ENCODE measurements around the gene ADGRD2.

DNA sequence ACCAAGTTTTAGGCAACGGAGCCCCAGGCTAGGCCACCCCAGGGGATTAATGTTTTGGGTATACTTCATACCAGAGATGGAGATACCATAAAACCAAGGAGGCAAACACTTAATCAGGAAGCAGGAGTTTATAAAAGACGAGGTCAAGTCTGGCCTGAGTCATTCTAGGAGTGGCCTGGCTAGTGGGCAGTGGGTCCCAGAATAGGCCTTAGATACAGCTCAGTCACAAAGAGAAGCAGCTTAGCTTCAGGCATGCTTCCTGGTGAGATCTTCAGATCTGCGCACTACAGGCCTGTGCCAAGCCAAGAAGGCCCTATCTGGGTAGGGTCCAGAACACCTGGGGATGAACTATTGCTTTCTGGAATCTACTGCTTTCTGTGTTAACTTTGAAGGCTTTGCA, 77.5 kb downstream of the ADGRD2 start:
- TF ChIP-seq HDGF (IDR thresholded peaks at IDR 0.05; ENCODE audit: borderline replicate concordance) (no peak), FOXK2 (IDR thresholded peaks at IDR 0.05) (no peak), L3MBTL2 (conservative IDR thresholded peaks at IDR 0.05) (no peak), ZNF384 (IDR thresholded peaks at IDR 0.05) (no peak), ARNT (IDR thresholded peaks at IDR 0.05) (no peak), NFRKB (IDR thresholded peaks at IDR 0.05) (no peak), BHLHE40 (IDR thresholded peaks at IDR 0.05; ENCODE audit: borderline replicate concordance) (no peak), CTBP1 (IDR thresholded peaks at IDR 0.05; ENCODE audit: borderline replicate concordance) (no peak), TARDBP (IDR thresholded peaks at IDR 0.05) (no peak), SP1 (IDR thresholded peaks at IDR 0.05) (no peak), ELF4 (IDR thresholded peaks at IDR 0.05) (no peak), FOXM1 (IDR thresholded peaks at IDR 0.05; ENCODE audit: borderline replicate concordance) (no peak), LEF1 (IDR thresholded peaks at IDR 0.05; ENCODE audit: borderline replicate concordance) (no peak)
